Stimulated activated CD4-positive, alpha-beta T cell treated with anti-CD3 and anti-CD28 coated beads, Interleukin-2, amount 100 ng/mL, for 4 hours (primary cell): ENCODE measurements around the gene POLH.
A peak's percentile ranks its signal among the peaks of the same experiment; 100 is the strongest.

Source experiments
- DNase-seq: peaks from one replicate; pipeline ENCODE4 v3.0.0-alpha.2; 2020; ENCODE audit warnings: low read depth

Gene POLH

GRCh38 chr6:43606019-43606418, 30.0 kb downstream of the POLH start:
- DNase-seq = no peak

- peak; percentile 26 for DNase-seq
These were observed 32.4 kb downstream of the POLH start for GRCh38 chr6:43608310-43608763.

GRCh38 chr6:43608807-43609206, 32.8 kb downstream of the POLH start:
- no peak for DNase-seq

- DNase-seq = no peak
These were observed 33.4 kb downstream of the POLH start for GRCh38 chr6:43609402-43609801.

- DNase-seq = no peak
These were observed 34.4 kb downstream of the POLH start for GRCh38 chr6:43610431-43610830.

GRCh38 chr6:43613721-43614395, 37.9 kb downstream of the POLH start:
- DNase-seq = no peak

- DNase-seq = no peak
These were observed 38.4 kb downstream of the POLH start for GRCh38 chr6:43614396-43614730.

- no peak for DNase-seq
These were observed 40.9 kb downstream of the POLH start for GRCh38 chr6:43616725-43617472.

GRCh38 chr6:43621078-43621835, 45.3 kb downstream of the POLH start:
- no peak for DNase-seq

- no peak for DNase-seq
These were observed 45.8 kb downstream of the POLH start for GRCh38 chr6:43621836-43622180.

- no peak for DNase-seq
These were observed 46.6 kb downstream of the POLH start for GRCh38 chr6:43622541-43622940.

- no peak for DNase-seq
These were observed 48.1 kb downstream of the POLH start for GRCh38 chr6:43623880-43624785.

- DNase-seq = no peak
These were observed 48.9 kb downstream of the POLH start for GRCh38 chr6:43624786-43625288.

GRCh38 chr6:43625393-43625992, 49.5 kb downstream of the POLH start:
- no peak for DNase-seq

GRCh38 chr6:43627008-43627825, 51.2 kb downstream of the POLH start:
- DNase-seq = no peak

- no peak for DNase-seq
These were observed 52.6 kb downstream of the POLH start for GRCh38 chr6:43628393-43629103.

- peak; percentile 96 for DNase-seq
These were observed 53.1 kb downstream of the POLH start, which contains the start of gene GTPBP2 for GRCh38 chr6:43629104-43629504. GTPBP2 (minus strand) TSS chr6:43629264; CDS start chr6:43629162, 102 bp downstream.

GRCh38 chr6:43629505-43630300, 53.7 kb downstream of the POLH start:
- peak; percentile 78 for DNase-seq
